GM10266 (cell line): ENCODE data around the gene DCDC1.

Source experiments
- DNase-seq: peaks from one replicate; pipeline ENCODE4 v3.0.0; 2012; ENCODE audit errors: extremely low spot score
- TF ChIP-seq, protein P1 (sequence below): IDR thresholded peaks from 2 replicates; pipeline ENCODE4 v1.5.1; 2012; ENCODE audit warnings: mild to moderate bottlenecking, low read depth; ENCODE audit not compliant: control insufficient read depth, insufficient read depth; ENCODE audit errors: missing control alignments

The DCDC1 gene

DNA sequence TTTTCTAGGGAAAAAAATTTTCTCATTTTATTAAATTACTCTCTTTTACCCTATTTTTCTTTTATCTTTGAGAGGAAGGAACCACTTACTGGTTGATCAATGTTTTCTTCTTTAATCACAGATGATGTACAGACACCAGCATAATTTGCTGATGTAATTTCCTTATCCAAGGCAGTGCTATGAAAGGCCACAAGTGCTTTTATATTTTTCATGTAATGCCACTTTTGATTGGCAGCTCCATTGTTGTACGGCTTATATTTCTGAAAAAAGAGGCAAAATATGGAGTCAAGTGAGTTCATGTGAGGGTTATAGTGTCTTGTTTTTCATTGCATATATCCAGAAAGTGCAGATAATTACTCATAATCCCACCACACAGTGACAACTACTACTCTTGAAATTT lies 460.7 kb downstream of the DCDC1 start:
- TF ChIP-seq, protein P1, sequence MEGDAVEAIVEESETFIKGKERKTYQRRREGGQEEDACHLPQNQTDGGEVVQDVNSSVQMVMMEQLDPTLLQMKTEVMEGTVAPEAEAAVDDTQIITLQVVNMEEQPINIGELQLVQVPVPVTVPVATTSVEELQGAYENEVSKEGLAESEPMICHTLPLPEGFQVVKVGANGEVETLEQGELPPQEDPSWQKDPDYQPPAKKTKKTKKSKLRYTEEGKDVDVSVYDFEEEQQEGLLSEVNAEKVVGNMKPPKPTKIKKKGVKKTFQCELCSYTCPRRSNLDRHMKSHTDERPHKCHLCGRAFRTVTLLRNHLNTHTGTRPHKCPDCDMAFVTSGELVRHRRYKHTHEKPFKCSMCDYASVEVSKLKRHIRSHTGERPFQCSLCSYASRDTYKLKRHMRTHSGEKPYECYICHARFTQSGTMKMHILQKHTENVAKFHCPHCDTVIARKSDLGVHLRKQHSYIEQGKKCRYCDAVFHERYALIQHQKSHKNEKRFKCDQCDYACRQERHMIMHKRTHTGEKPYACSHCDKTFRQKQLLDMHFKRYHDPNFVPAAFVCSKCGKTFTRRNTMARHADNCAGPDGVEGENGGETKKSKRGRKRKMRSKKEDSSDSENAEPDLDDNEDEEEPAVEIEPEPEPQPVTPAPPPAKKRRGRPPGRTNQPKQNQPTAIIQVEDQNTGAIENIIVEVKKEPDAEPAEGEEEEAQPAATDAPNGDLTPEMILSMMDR = no peak
- no peak for DNase-seq

DNA sequence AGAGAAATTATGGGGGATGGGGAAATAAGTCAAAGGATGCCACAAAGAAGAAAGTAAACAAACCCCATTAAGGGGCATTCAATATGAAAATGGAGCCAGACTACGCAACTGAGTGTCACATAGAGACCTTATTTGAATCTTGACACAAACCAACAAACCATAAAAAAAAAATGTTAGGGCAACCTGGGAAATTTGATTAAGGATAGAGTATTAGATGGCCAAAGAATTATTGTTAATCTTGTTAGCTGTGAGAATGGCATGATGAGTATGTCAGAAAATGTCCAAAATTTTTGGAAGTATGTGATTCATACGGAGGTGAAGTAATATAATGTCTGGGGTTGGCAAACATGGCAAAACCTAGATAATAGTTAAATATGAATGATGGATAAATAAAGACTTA lies 461.3 kb downstream of the DCDC1 start:
- TF ChIP-seq, protein P1 = no peak
- DNase-seq = no peak

DNA sequence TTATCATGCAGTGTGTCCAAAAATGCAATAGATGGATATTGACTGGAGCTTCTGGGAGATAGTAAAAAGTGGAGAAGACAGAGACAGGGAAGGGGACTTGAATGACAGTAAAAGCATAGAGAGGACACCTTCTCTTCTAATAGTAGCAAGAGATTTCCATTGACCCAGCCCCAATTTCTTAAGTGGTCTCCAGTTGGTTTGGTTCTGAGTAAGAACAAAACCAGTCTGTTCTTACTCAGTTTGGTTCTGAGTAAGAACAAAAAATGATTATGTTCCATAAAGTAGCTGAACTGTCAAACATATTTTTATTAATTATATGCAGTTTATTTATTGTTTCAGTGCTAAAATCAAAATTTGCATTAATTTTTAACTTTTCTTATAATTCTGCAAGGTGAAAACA lies 466.6 kb downstream of the DCDC1 start:
- TF ChIP-seq, protein P1 = no peak
- no peak for DNase-seq

DNA sequence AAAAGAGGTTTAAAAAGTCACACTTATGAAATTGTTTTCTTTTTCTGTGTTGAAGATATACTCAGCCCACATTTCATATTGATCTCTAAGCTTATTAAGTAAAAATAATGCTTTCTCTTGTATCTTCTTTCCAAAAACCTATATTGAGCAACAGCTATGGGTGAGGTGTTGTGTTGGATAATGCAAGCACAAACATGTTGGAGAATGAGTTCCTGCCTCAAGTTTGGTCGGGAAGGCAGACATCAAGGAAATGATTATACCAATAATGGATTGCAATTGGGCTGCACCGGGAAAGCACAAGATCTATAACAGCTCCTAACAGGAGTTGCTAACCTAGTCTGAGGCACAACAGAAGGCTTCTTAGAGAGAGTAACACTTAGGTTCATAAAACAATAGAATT lies 474.5 kb downstream of the DCDC1 start:
- TF ChIP-seq, protein P1 = no peak
- no peak for DNase-seq

DNA sequence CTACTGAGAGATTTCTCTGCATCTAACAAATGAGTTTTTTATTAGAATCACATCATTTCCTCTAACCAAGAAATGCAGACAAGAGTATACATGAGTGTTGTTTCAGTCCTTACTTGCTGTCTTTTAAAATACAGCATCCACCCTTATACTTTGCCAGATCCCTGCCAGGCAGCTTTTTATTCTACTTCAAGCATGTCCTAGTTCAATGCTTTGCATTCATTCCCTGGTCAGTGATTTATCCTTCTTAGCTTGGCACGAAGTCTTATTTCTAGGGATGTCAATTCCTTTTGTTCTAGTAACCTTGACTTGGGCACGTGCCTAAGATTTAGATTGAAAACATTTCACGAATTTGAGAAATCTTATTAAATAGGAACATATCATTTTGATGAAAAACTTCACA lies 476.2 kb downstream of the DCDC1 start:
- TF ChIP-seq, protein P1 = no peak
- no peak for DNase-seq

DNA sequence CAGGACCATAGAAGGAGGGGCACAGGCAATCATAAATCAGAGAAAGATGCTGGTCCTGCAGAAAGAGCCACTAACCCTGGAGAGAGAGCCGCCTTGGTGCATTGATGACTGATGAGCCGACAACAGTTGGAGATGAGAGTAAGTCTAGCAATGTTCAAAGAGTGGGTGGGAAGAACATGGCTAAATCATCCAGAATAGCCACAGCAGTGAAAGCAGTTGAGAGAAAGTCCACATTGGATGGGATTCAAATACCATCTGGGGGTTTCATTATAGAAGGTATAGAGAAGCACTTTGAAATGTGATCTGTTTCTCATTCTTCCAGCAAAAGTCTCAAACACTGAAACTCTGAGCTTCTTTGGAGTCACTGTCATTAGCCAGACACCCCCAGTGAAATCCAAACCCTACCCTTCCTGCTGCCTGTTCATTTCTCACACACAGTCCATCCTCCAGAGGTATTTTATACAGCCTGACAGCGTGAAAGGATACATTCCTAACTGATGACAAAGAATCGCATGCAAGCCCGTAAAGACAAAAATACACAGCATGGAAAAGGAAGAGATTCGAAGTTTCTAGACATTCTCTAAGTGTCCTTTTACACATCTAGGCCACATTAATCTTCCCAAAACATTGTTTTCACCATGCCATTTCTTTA lies 480.3 kb downstream of the DCDC1 start:
- TF ChIP-seq, protein P1 = no peak
- no peak for DNase-seq

DNA sequence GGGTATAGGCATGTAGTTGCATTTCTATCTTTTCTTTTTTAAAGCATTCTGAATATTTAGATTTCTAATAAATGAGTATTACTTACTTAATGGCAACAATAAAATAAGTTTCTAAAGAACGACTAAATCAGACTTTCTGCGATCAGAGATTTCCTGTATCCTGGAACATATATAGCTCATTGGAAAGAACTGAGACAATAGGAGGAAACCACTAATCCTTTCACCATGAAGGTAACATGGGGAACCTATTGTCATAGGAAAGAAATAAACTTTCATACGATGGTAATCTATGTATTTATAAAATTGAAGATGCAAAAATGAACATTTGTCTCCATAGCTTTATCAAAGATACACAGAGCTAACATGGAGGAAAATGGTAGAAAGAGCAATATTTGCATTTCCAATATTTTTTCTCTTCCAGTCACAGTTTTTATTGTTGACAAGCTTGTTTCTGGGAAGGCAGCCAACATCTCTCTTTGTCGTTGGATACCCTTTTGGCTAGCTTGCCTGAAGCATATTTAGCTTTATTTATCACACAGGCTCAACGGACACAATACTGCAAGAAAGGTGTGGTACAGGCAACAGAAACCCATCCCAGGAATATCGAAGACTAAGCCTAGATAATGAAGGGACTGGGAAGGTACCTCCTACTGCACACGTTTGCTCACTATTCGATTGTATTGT lies 490.1 kb downstream of the DCDC1 start:
- DNase-seq = no peak
- TF ChIP-seq, protein P1 = no peak
